HepG2 (cell line): ENCODE measurements around the gene SNX15. TPM values are rescaled to one million over a fixed set of nuclear protein-coding genes. Genes with fewer than 3 reads are reported as not detected.
A peak's percentile ranks its signal among the peaks of the same experiment; 100 is the strongest.

ENCODE experiments used
- ATF1 ChIP-seq: IDR thresholded peaks from 2 replicates; pipeline ENCODE4 v1.6.1; 2016; ENCODE audit warnings: mild to moderate bottlenecking, control low read depth
- GTF3A ChIP-seq: sonication (generic); formaldehyde crosslinking; conservative IDR thresholded peaks from 2 replicates; pipeline ENCODE4 v1.4.0; 2020; ENCODE audit warnings: mild to moderate bottlenecking, missing genetic modification reagents
- IKZF4 ChIP-seq: sonication (generic); formaldehyde crosslinking; IDR thresholded peaks from 2 replicates; pipeline ENCODE4 v1.5.1; 2020; ENCODE audit warnings: borderline replicate concordance, mild to moderate bottlenecking, low read depth, missing genetic modification reagents; ENCODE audit errors: not compliant biosample characterization
- KDM2A ChIP-seq: sonication (generic); formaldehyde crosslinking; IDR thresholded peaks from 2 replicates; pipeline ENCODE4 v1.4.0; 2020; ENCODE audit warnings: low read depth, missing genetic modification reagents, borderline replicate concordance
- MAZ ChIP-seq, 2 experiments: sonication (generic) in 1 of 2; formaldehyde crosslinking in 1 of 2; IDR thresholded peaks; 2 replicates each; pipeline versions ENCODE4 v1.5.0 to v1.6.1; 2012 to 2020; ENCODE audit warnings: low read depth in 2 of 2, mild to moderate bottlenecking in 2 of 2, borderline replicate concordance in 1 of 2, improper control_type of control experiment in 1 of 2, low read length in 1 of 2, missing genetic modification reagents in 1 of 2, moderate library complexity in 1 of 2
- MED1 ChIP-seq: sonication (generic); formaldehyde crosslinking; IDR thresholded peaks from 2 replicates; pipeline ENCODE4 v1.4.0; 2020; ENCODE audit warnings: missing genetic modification reagents
- ZMYM4 ChIP-seq: sonication (generic); formaldehyde crosslinking; IDR thresholded peaks from 2 replicates; pipeline ENCODE4 v1.8.1; 2023; ENCODE audit warnings: mild to moderate bottlenecking, missing genetic modification reagents
- ZNF10 ChIP-seq: sonication (generic); formaldehyde crosslinking; IDR thresholded peaks from 2 replicates; pipeline ENCODE4 v1.4.0; 2020; ENCODE audit warnings: mild to moderate bottlenecking, low read depth, missing genetic modification reagents, borderline replicate concordance
- ZNF101 ChIP-seq: sonication (generic); formaldehyde crosslinking; IDR thresholded peaks from 2 replicates; pipeline ENCODE4 v1.4.0; 2020; ENCODE audit warnings: mild to moderate bottlenecking, low read depth, missing genetic modification reagents, borderline replicate concordance
- ZNF317 ChIP-seq: sonication (generic); formaldehyde crosslinking; IDR thresholded peaks from 2 replicates; pipeline ENCODE4 v1.5.0; 2020; ENCODE audit warnings: mild to moderate bottlenecking, missing genetic modification reagents
- ZNF367 ChIP-seq: sonication (generic); formaldehyde crosslinking; IDR thresholded peaks from 2 replicates; pipeline ENCODE4 v1.4.0; 2020; ENCODE audit warnings: missing genetic modification reagents, borderline replicate concordance
- ZNF615 ChIP-seq: sonication (generic); formaldehyde crosslinking; IDR thresholded peaks from 2 replicates; pipeline ENCODE4 v1.5.0; 2020; ENCODE audit warnings: mild to moderate bottlenecking, missing genetic modification reagents, borderline replicate concordance
- ZNF777 ChIP-seq: sonication (generic); formaldehyde crosslinking; IDR thresholded peaks from 2 replicates; pipeline ENCODE4 v1.4.0; 2020; ENCODE audit warnings: missing genetic modification reagents
- ZNF792 ChIP-seq: IDR thresholded peaks from 2 replicates; pipeline ENCODE4 v1.6.1; 2016
- polyA plus RNA-seq, 8 experiments: library from polyadenylated mRNA; depleted of rRNA in 3 of 8; stranded (reverse) in 7 of 8; unstranded in 1 of 8; fragments of >200 nt; fragmentation: Illumina TruSeq in 4 of 8; extraction: Trizol in 4 of 8; gene quantifications; 2 replicates each; pipeline versions ENCODE4 v1.2.1 to v1.2.3, GENCODE V29; 2011 to 2016; ENCODE audit warnings: low read depth in 4 of 8, missing spikeins in 1 of 8, mixed read lengths in 1 of 8; ENCODE audit not compliant: insufficient read depth in 1 of 8
- total RNA-seq, 5 experiments: library from RNA; depleted of rRNA; stranded (reverse); fragments of >200 nt; fragmentation: Illumina TruSeq; extraction: Trizol; gene quantifications; 2 replicates each; pipeline ENCODE4 v1.2.3, GENCODE V29; 2016; ENCODE audit warnings: low read depth in 1 of 5
- TF ChIP-seq, protein P1 (sequence below): IDR thresholded peaks from 2 replicates; pipeline ENCODE4 v1.6.1; 2012; ENCODE audit warnings: low read length, improper control_type of control experiment
- TF ChIP-seq, protein P2 (sequence below): sonication (generic); formaldehyde crosslinking; IDR thresholded peaks from 2 replicates; pipeline ENCODE4 v1.8.1; 2023; ENCODE audit warnings: mild to moderate bottlenecking, inconsistent platforms, moderate library complexity, missing genetic modification reagents, borderline replicate concordance
- TF ChIP-seq, protein P3 (sequence below): IDR thresholded peaks from 2 replicates; pipeline ENCODE4 v1.6.1; 2016; ENCODE audit warnings: missing genetic modification reagents, missing compliant biosample characterization
- TF ChIP-seq, protein P4 (sequence below): sonication (generic); formaldehyde crosslinking; IDR thresholded peaks from 2 replicates; pipeline ENCODE4 v1.4.0; 2020; ENCODE audit warnings: missing genetic modification reagents
- TF ChIP-seq, protein P5 (sequence below): sonication (generic); formaldehyde crosslinking; IDR thresholded peaks from 2 replicates; pipeline ENCODE4 v1.5.1; 2020; ENCODE audit warnings: missing genetic modification reagents, mild to moderate bottlenecking, borderline replicate concordance

Gene SNX15
- total and polyA plus RNA-seq, 2 of the 13 experiments (the other 11 are each of a cell fraction or from before 2014, with no cell fraction given) = 19.1 to 22.6 TPM

DNA sequence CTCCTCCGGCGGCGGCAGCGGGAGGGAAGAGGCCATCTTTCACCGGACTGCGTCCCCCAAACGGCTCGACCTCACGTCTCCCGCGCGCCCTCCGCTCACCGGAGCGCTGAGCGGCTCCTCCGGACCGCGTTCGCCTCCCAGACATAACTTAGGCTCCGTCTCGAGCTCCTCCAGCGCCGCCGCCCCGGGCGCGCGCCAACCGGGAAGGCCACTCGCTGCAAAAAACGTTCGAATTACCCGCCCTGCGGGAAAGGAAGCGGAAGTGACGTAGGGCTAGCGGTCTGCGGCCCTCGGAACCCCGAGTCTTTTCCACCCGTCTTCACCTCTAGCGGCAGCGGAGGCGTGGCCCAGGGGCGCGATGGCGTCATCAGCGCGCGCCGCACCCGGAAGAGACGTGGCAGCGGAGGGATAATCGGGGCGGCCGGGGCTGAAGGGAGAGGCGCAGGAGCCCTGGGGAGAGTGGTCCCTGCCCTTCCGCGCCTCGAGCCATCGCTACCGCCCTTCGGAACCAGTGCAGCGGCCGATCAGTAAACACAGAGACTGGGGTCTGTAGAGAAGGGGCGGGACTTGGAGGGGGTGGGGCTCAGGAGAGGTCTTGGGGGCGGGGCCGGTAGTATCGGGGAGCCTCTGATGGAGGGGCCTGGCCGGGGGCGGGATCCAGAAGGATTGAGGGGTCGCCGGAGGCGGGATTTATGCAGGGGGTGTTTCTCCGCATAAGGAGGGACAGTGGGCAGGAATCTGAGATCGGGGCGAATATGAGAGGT, 56.8 kb downstream of the SNX15 start, which contains the start of the genes CDCA5 and ZFPL1 (continued):
- TF ChIP-seq, protein P1, sequence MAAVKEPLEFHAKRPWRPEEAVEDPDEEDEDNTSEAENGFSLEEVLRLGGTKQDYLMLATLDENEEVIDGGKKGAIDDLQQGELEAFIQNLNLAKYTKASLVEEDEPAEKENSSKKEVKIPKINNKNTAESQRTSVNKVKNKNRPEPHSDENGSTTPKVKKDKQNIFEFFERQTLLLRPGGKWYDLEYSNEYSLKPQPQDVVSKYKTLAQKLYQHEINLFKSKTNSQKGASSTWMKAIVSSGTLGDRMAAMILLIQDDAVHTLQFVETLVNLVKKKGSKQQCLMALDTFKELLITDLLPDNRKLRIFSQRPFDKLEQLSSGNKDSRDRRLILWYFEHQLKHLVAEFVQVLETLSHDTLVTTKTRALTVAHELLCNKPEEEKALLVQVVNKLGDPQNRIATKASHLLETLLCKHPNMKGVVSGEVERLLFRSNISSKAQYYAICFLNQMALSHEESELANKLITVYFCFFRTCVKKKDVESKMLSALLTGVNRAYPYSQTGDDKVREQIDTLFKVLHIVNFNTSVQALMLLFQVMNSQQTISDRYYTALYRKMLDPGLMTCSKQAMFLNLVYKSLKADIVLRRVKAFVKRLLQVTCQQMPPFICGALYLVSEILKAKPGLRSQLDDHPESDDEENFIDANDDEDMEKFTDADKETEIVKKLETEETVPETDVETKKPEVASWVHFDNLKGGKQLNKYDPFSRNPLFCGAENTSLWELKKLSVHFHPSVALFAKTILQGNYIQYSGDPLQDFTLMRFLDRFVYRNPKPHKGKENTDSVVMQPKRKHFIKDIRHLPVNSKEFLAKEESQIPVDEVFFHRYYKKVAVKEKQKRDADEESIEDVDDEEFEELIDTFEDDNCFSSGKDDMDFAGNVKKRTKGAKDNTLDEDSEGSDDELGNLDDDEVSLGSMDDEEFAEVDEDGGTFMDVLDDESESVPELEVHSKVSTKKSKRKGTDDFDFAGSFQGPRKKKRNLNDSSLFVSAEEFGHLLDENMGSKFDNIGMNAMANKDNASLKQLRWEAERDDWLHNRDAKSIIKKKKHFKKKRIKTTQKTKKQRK = no peak
- TF ChIP-seq ZNF101 (CRISPR knock-in tag) = 0 out of 2 replicates have a peak, but pooled peaks have one; percentile 50
- TF ChIP-seq IKZF4 (CRISPR knock-in tag) = peak; percentile 48
- TF ChIP-seq ZNF10 (CRISPR knock-in tag) = no peak
- TF ChIP-seq ZNF367 (CRISPR knock-in tag) = no peak
- peak; percentile 73; the same call in 1 of the 2 replicates for TF ChIP-seq ZNF792
- peak; percentile 99 for TF ChIP-seq ATF1 (CRISPR knock-in tag)
- no peak for TF ChIP-seq ZNF615 (CRISPR knock-in tag)
- TF ChIP-seq, protein P2, sequence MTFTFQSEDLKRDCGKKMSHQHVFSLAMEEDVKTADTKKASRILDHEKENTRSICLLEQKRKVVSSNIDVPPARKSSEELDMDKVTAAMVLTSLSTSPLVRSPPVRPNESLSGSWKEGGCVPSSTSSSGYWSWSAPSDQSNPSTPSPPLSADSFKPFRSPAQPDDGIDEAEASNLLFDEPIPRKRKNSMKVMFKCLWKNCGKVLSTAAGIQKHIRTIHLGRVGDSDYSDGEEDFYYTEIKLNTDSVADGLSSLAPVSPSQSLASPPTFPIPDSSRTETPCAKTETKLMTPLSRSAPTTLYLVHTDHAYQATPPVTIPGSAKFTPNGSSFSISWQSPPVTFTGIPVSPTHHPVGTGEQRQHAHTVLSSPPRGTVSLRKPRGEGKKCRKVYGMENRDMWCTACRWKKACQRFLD (CRISPR knock-in tag) = 0 out of 2 replicates have a peak, but pooled peaks have one; percentile 52
- TF ChIP-seq, protein P3, sequence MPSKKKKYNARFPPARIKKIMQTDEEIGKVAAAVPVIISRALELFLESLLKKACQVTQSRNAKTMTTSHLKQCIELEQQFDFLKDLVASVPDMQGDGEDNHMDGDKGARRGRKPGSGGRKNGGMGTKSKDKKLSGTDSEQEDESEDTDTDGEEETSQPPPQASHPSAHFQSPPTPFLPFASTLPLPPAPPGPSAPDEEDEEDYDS (CRISPR knock-in tag) = peak; percentile 59; the same call in 1 of the 2 replicates
- peak; percentile 59; the same call in 1 of the 2 replicates for TF ChIP-seq MAZ (IDR thresholded peaks at IDR 0.05; ENCODE audit: borderline replicate concordance, low read depth, low read length)
- peak; percentile 71; the same call in 1 of the 2 replicates for TF ChIP-seq MAZ (CRISPR knock-in tag; IDR thresholded peaks at IDR 0.05; ENCODE audit: low read depth)
- TF ChIP-seq ZMYM4 (CRISPR knock-in tag) = peak; percentile 90
- peak; percentile 97 for TF ChIP-seq KDM2A (CRISPR knock-in tag)
- TF ChIP-seq, protein P4, sequence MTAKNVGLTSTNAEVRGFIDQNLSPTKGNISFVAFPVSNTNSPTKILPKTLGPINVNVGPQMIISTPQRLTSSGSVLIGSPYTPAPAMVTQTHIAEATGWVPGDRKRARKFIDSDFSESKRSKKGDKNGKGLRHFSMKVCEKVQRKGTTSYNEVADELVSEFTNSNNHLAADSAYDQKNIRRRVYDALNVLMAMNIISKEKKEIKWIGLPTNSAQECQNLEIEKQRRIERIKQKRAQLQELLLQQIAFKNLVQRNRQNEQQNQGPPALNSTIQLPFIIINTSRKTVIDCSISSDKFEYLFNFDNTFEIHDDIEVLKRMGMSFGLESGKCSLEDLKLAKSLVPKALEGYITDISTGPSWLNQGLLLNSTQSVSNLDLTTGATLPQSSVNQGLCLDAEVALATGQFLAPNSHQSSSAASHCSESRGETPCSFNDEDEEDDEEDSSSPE (CRISPR knock-in tag) = peak; percentile 100
- no peak for TF ChIP-seq GTF3A (CRISPR knock-in tag)
- TF ChIP-seq ZNF317 (CRISPR knock-in tag) = 0 out of 2 replicates have a peak, but pooled peaks have one; percentile 27
- TF ChIP-seq, protein P5, sequence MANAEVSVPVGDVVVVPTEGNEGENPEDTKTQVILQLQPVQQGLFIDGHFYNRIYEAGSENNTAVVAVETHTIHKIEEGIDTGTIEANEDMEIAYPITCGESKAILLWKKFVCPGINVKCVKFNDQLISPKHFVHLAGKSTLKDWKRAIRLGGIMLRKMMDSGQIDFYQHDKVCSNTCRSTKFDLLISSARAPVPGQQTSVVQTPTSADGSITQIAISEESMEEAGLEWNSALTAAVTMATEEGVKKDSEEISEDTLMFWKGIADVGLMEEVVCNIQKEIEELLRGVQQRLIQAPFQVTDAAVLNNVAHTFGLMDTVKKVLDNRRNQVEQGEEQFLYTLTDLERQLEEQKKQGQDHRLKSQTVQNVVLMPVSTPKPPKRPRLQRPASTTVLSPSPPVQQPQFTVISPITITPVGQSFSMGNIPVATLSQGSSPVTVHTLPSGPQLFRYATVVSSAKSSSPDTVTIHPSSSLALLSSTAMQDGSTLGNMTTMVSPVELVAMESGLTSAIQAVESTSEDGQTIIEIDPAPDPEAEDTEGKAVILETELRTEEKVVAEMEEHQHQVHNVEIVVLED = peak; percentile 94
- peak; percentile 73 for TF ChIP-seq MED1
- no peak for TF ChIP-seq ZNF777 (CRISPR knock-in tag)
